CD14-positive monocyte (primary cell): ENCODE results near the gene PKP3. TPM values are rescaled to one million over a fixed set of nuclear protein-coding genes. Genes with fewer than 3 reads are reported as not detected.

ENCODE experiments used
- DNase-seq, 3 donors: peaks; one replicate each; pipeline ENCODE4 v3.0.0-alpha.2; 2011 to 2022
- H2AFZ ChIP-seq: 2 replicates; pipeline ENCODE4 v1.6.0; 2012; ENCODE audit warnings: mild to moderate bottlenecking, low read depth, low read length, inconsistent platforms; ENCODE audit not compliant: insufficient read depth, poor library complexity, severe bottlenecking
- H3K27ac ChIP-seq, 2 donors: 1 replicate in 1 of 2; 2 replicates in 1 of 2; pipeline ENCODE4 v1.5.1; 2012 to 2013; ENCODE audit warnings: low read length in 2 of 2, control low read depth in 1 of 2, inconsistent platforms in 1 of 2, low read depth in 1 of 2, mild to moderate bottlenecking in 1 of 2
- H3K27me3 ChIP-seq, 2 donors: one replicate each; pipeline versions ENCODE4 v1.6.0 to v1.6.1; 2011 to 2013; ENCODE audit warnings: low read length in 2 of 2; ENCODE audit not compliant: control insufficient read depth in 2 of 2, insufficient read depth in 2 of 2
- H3K36me3 ChIP-seq, 2 donors: replicated peaks in 1 of 2; 1 replicate in 1 of 2; 2 replicates in 1 of 2; pipeline versions ENCODE4 v1.5.1 to v1.6.1; 2012 to 2013; ENCODE audit warnings: low read length in 2 of 2, control low read depth in 1 of 2, inconsistent platforms in 1 of 2, mild to moderate bottlenecking in 1 of 2; ENCODE audit not compliant: insufficient read depth in 2 of 2, control insufficient read depth in 1 of 2
- H3K4me1 ChIP-seq, 2 donors: 1 replicate in 1 of 2; 2 replicates in 1 of 2; pipeline versions ENCODE4 v1.5.1 to v1.6.1; 2012 to 2013; ENCODE audit warnings: low read length in 2 of 2, control low read depth in 1 of 2, inconsistent platforms in 1 of 2, mild to moderate bottlenecking in 1 of 2, moderate library complexity in 1 of 2; ENCODE audit not compliant: insufficient read depth in 2 of 2, control insufficient read depth in 1 of 2
- H3K4me2 ChIP-seq: replicated peaks from 2 replicates; pipeline ENCODE3; 2012; ENCODE audit warnings: low read length, moderate library complexity, mild to moderate bottlenecking; ENCODE audit not compliant: poor library complexity, severe bottlenecking; ENCODE audit errors: extremely low read depth
- H3K4me3 ChIP-seq, 3 experiments: fragments of 200-600 bp in 1 of 3; sonication (generic) in 1 of 3; replicated peaks in 1 of 3; 1 replicate in 2 of 3; 2 replicates in 1 of 3; pipeline ENCODE4 v1.5.1; 2011 to 2013; ENCODE audit warnings: low read length in 3 of 3, mild to moderate bottlenecking in 3 of 3, control low read depth in 2 of 3, low read depth in 2 of 3, inconsistent platforms in 1 of 3, moderate library complexity in 1 of 3
- H3K79me2 ChIP-seq: 2 replicates; pipeline ENCODE4 v1.6.0; 2012; ENCODE audit warnings: mild to moderate bottlenecking, control low read depth, inconsistent platforms, low read length, moderate library complexity; ENCODE audit not compliant: insufficient read depth
- H3K9ac ChIP-seq: 2 replicates; pipeline ENCODE4 v1.6.0; 2017; ENCODE audit warnings: low read length, mild to moderate bottlenecking; ENCODE audit not compliant: insufficient read depth, poor library complexity, severe bottlenecking
- H3K9me3 ChIP-seq, 2 donors: replicated peaks in 1 of 2; 1 replicate in 1 of 2; 2 replicates in 1 of 2; pipeline versions ENCODE4 v1.5.1 to v1.6.1; 2012 to 2013; ENCODE audit warnings: low read length in 2 of 2, control low read depth in 1 of 2; ENCODE audit not compliant: control insufficient read depth in 1 of 2, insufficient read depth in 1 of 2
- H4K20me1 ChIP-seq: 2 replicates; pipeline ENCODE4 v1.6.0; 2012; ENCODE audit warnings: mild to moderate bottlenecking, low read length, control low read depth, moderate library complexity; ENCODE audit not compliant: insufficient read depth
- H3K27ac Mint-ChIP-seq, 7 donors: one replicate each; pipeline ENCODE4 v1.8.0; 2020; ENCODE audit warnings: mild to moderate bottlenecking in 7 of 7, mixed read lengths in 7 of 7, moderate library complexity in 6 of 7, inconsistent platforms in 2 of 7
- H3K27me3 Mint-ChIP-seq, 3 donors: one replicate each; pipeline ENCODE4 v1.8.0; 2021 to 2022; ENCODE audit warnings: low read depth in 3 of 3, mild to moderate bottlenecking in 3 of 3, mixed read lengths in 3 of 3, moderate library complexity in 3 of 3, inconsistent platforms in 1 of 3
- H3K36me3 Mint-ChIP-seq, 2 donors: one replicate each; pipeline ENCODE4 v1.8.0; 2020; ENCODE audit warnings: mixed read lengths in 2 of 2, inconsistent platforms in 1 of 2, mild to moderate bottlenecking in 1 of 2
- H3K4me1 Mint-ChIP-seq: one replicate; pipeline ENCODE4 v1.8.0; 2020; ENCODE audit warnings: mild to moderate bottlenecking, mixed read lengths
- H3K4me3 Mint-ChIP-seq, 2 donors: one replicate each; pipeline ENCODE4 v1.8.0; 2020; ENCODE audit warnings: mild to moderate bottlenecking in 2 of 2, mixed read lengths in 2 of 2, moderate library complexity in 1 of 2
- H3K9me3 Mint-ChIP-seq, 7 donors: one replicate each; pipeline ENCODE4 v1.8.0; 2020 to 2022; ENCODE audit warnings: mixed read lengths in 7 of 7, mild to moderate bottlenecking in 6 of 7, moderate library complexity in 6 of 7, inconsistent platforms in 2 of 7
- CTCF ChIP-seq: fragments of 200-600 bp; IDR thresholded peaks from one replicate; pipeline ENCODE4 v1.8.0; 2022; ENCODE audit warnings: antibody characterized with exemption, mild to moderate bottlenecking
- WGBS: methylation state at CpG from one replicate; pipeline ENCODE4 v1.1.5; 2013; ENCODE audit warnings: missing lambda C conversion rate; ENCODE audit not compliant: insufficient coverage; 5-methylcytosine and 5-hydroxymethylcytosine counted together
- intact Hi-C, 2 donors: fragments of 100-400 bp; cut with micrococcal nuclease; formaldehyde crosslinking; loops; one replicate each; pipeline versions ENCODE4 v1.15.0 to v1.15.1; 2023
- polyA plus RNA-seq, 3 donors: library from polyadenylated mRNA; depleted of rRNA in 1 of 3; unstranded in 2 of 3; stranded (reverse) in 1 of 3; fragments of 300-500 nt in 2 of 3; fragments of >200 nt in 1 of 3; fragmentation: Illumina TruSeq in 2 of 3; gene quantifications; 1 replicate in 2 of 3; 2 replicates in 1 of 3; pipeline ENCODE4 v1.2.3, GENCODE V29; 2012 to 2021

The PKP3 gene
- polyA plus RNA-seq, 3 donors = not detected

GRCh38 chr11:396511-396947 lies 2.5 kb downstream of the PKP3 start:
- intact Hi-C loops = no loop called here
- Mint-ChIP-seq H3K27me3 (peaks cover 2 to 29% (median 23%) of the 10 kb centered on the region in 3 donors), H3K9me3 (peaks cover 0 to 10% (median 7%) of the 10 kb centered on the region in 7 donors), H3K4me3 (no peak overlapping the region), H3K27ac (no peak overlapping the region), H3K36me3 (no peaks in the 10 kb centered on the region), H3K4me1 (peaks cover 4% of the 10 kb centered on the region)
- TF ChIP-seq CTCF = no peak
- WGBS = 51% methylated on average over 22 of the region's 23 CpGs
- Histone ChIP-seq H2AFZ (peak overlapping the region; percentile 65), H3K4me1 (peaks cover 7 to 11% of the 10 kb centered on the region in 2 donors), H3K79me2 (no peaks in the 10 kb centered on the region), H3K9ac (no peak overlapping the region), H3K9me3 (peaks cover 7 to 13% of the 10 kb centered on the region in 2 donors), H3K27me3 (peaks cover 0 to 6% of the 10 kb centered on the region in 2 donors), H3K4me2 (peak overlapping the region; percentile 70), H3K27ac (no peak overlapping the region), H4K20me1 (no peaks in the 10 kb centered on the region), H3K4me3 (peak overlapping the region in 1 of 3 experiments; percentile 53), H3K36me3 (no peaks in the 10 kb centered on the region)
- peak in 2 of 3 donors; percentile 19 to 23 for DNase-seq

DNA sequence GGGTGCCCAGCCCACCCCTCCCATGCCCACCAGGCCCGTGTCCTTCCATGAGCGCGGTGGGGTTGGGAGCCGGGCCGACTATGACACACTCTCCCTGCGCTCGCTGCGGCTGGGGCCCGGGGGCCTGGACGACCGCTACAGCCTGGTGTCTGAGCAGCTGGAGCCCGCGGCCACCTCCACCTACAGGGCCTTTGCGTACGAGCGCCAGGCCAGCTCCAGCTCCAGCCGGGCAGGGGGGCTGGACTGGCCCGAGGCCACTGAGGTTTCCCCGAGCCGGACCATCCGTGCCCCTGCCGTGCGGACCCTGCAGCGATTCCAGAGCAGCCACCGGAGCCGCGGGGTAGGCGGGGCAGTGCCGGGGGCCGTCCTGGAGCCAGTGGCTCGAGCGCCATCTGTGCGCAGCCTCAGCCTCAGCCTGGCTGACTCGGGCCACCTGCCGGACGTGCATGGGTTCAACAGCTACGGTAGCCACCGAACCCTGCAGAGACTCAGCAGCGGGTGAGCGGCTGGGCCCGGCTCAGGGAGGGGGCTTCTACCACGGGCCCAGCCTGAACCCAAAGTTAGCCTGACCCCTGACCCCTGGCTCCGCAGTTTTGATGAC lies 3.0 kb downstream of the PKP3 start:
- peak overlapping the region in 1 of 2 donors; percentile 35 for H3K4me3 Mint-ChIP-seq
- DNase-seq = peak; percentile 46 to 56 (median 53)
- intact Hi-C loops = no loop called here
- TF ChIP-seq CTCF = peak; percentile 32
- Histone ChIP-seq H3K4me3 (peak overlapping the region in 2 of 3 experiments; percentile 11 to 53), H3K36me3 (no peaks in the 10 kb centered on the region), H3K79me2 (no peaks in the 10 kb centered on the region), H3K27me3 (peaks cover 0 to 6% of the 10 kb centered on the region in 2 donors), H4K20me1 (no peaks in the 10 kb centered on the region), H3K9me3 (peaks cover 7 to 13% of the 10 kb centered on the region in 2 donors), H3K4me2 (peak overlapping the region; percentile 70), H3K4me1 (peaks cover 7 to 11% of the 10 kb centered on the region in 2 donors), H3K9ac (no peak overlapping the region), H3K27ac (no peak overlapping the region), H2AFZ (peak overlapping the region; percentile 65)
- peaks cover 0 to 10% (median 7%) of the 10 kb centered on the region in 7 donors for H3K9me3 Mint-ChIP-seq
- H3K27me3 Mint-ChIP-seq = peaks cover 2 to 28% (median 21%) of the 10 kb centered on the region in 3 donors
- peaks cover 4% of the 10 kb centered on the region for H3K4me1 Mint-ChIP-seq
- no peaks in the 10 kb centered on the region for H3K36me3 Mint-ChIP-seq
- peak overlapping the region in 1 of 7 donors; percentile 43 for H3K27ac Mint-ChIP-seq
- 50% methylated on average over 43 of the region's 43 CpGs for WGBS
